CD4-positive, alpha-beta T cell treated with Interleukin-4 for 4 hours (primary cell): ENCODE measurements around the gene TMEM74B.

Experiments
- DNase-seq: peaks from one replicate; pipeline ENCODE4 v3.0.0-alpha.2; 2020

Gene TMEM74B

GRCh38 chr20:1204576-1204975 lies 19.8 kb upstream of the TMEM74B start:
- DNase-seq: no peak

GRCh38 chr20:1204113-1204512 lies 19.3 kb upstream of the TMEM74B start:
- DNase-seq: no peak

- no peak for DNase-seq
Observed at GRCh38 chr20:1203630-1204029, 18.8 kb upstream of the TMEM74B start.

GRCh38 chr20:1202762-1203504 lies 18.2 kb upstream of the TMEM74B start, which contains the start of gene C20orf202:
Gene C20orf202 (plus strand): TSS chr20:1203454. CDS start chr20:1203586, 132 bp downstream.
- no peak for DNase-seq

- no peak for DNase-seq
Observed at GRCh38 chr20:1199964-1200363, 15.2 kb upstream of the TMEM74B start.

- no peak for DNase-seq
Observed at GRCh38 chr20:1199212-1199873, 14.6 kb upstream of the TMEM74B start.

GRCh38 chr20:1198751-1199150 lies 14.0 kb upstream of the TMEM74B start:
- DNase-seq: no peak

GRCh38 chr20:1197801-1198200 lies 13.0 kb upstream of the TMEM74B start:
- DNase-seq: no peak

- DNase-seq: no peak
Observed at GRCh38 chr20:1196634-1197033, 11.9 kb upstream of the TMEM74B start.

GRCh38 chr20:1195226-1195625 lies 10.4 kb upstream of the TMEM74B start:
- DNase-seq: no peak

- no peak for DNase-seq
Observed at GRCh38 chr20:1191299-1191698, 6.5 kb upstream of the TMEM74B start.

GRCh38 chr20:1190847-1191246 lies 6.1 kb upstream of the TMEM74B start:
- no peak for DNase-seq

- no peak for DNase-seq
Observed at GRCh38 chr20:1189827-1190226, 5.0 kb upstream of the TMEM74B start.

- DNase-seq: no peak
Observed at GRCh38 chr20:1188347-1188746, 3.6 kb upstream of the TMEM74B start.

- no peak for DNase-seq
Observed at GRCh38 chr20:1187605-1188171, 2.9 kb upstream of the TMEM74B start.

- DNase-seq: no peak
Observed at GRCh38 chr20:1186367-1186991, 1.7 kb upstream of the TMEM74B start.

- DNase-seq: peak; percentile 11
Observed at GRCh38 chr20:1185790-1186334, 1.1 kb upstream of the TMEM74B start.

GRCh38 chr20:1185316-1185741 lies 548 bp upstream of the TMEM74B start:
- no peak for DNase-seq

GRCh38 chr20:1184260-1184637 lies 532 bp downstream of the TMEM74B start:
- DNase-seq: no peak

GRCh38 chr20:1183153-1183552 lies 1.6 kb downstream of the TMEM74B start:
- no peak for DNase-seq

GRCh38 chr20:1182106-1182505 lies 2.7 kb downstream of the TMEM74B start:
- no peak for DNase-seq

GRCh38 chr20:1180949-1181348 lies 3.8 kb downstream of the TMEM74B start:
- DNase-seq: no peak

GRCh38 chr20:1178623-1179022 lies 6.2 kb downstream of the TMEM74B start:
- DNase-seq: no peak
